GM12875 (cell line): ENCODE results near the gene RNH1.

Experiments used
- H3K4me3 ChIP-seq: one replicate; pipeline ENCODE4 v1.5.1; 2011; ENCODE audit warnings: low read depth, low read length, control low read depth
- TF ChIP-seq, protein P1 (sequence below): IDR thresholded peaks from 2 replicates; pipeline ENCODE4 v1.5.1; 2011; ENCODE audit warnings: low read depth, mild to moderate bottlenecking, control low read depth, inconsistent platforms, low read length, moderate library complexity, borderline replicate concordance; ENCODE audit not compliant: insufficient read depth

The RNH1 gene

DNA sequence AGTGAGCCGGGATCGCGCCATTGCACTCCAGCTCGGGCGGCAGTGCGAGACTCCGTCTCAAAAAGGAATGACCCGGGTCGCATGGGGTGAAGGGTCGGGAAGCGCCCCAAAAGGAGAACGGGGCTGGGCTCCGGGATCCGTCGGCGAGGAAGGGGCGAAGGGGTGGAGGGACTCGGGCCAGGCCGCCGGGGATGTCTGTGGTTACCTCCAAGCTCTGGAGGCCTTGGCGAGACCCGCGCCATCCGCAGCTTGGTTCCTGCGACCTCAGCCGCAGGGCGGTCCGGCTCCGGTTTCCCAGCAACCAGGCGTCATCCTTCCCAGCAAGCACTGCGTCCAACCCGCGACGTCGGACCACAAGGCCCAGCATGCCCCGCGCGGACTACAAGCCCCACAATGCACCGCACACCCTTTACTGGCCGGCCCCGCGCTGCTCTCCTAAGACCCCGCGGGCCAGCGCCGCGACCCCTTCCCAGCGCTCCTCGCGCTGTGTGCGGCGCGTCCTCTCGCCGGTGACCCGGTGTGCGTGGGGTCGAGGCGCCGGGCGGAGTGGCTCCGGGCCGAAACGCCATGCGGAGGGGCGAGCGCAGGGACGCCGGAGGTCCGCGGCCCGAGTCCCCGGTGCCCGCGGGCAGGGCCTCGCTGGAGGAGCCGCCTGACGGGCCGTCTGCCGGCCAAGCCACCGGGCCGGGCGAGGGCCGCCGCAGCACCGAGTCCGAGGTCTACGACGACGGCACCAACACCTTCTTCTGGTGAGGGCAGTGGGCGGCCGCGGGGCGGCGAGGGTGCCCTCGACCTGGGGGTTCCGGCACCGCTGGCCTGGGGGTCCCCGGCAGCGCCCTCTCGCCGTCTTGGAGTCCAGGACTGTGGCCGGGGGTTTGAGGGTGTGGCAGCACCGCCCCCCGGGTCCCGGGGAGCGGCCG, 56.9 kb downstream of the RNH1 start, which contains the start of gene PTDSS2:
TSS of gene PTDSS2 (plus strand) at position 391 of the 920 bp plus-strand sequence. CDS start at position 568, 177 bp downstream.
- H3K4me3 ChIP-seq = peak within 1 kb of the TSS; percentile 90
- TF ChIP-seq, protein P1, sequence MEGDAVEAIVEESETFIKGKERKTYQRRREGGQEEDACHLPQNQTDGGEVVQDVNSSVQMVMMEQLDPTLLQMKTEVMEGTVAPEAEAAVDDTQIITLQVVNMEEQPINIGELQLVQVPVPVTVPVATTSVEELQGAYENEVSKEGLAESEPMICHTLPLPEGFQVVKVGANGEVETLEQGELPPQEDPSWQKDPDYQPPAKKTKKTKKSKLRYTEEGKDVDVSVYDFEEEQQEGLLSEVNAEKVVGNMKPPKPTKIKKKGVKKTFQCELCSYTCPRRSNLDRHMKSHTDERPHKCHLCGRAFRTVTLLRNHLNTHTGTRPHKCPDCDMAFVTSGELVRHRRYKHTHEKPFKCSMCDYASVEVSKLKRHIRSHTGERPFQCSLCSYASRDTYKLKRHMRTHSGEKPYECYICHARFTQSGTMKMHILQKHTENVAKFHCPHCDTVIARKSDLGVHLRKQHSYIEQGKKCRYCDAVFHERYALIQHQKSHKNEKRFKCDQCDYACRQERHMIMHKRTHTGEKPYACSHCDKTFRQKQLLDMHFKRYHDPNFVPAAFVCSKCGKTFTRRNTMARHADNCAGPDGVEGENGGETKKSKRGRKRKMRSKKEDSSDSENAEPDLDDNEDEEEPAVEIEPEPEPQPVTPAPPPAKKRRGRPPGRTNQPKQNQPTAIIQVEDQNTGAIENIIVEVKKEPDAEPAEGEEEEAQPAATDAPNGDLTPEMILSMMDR = 0 out of 2 replicates have a peak, but pooled peaks have one; percentile 3

DNA sequence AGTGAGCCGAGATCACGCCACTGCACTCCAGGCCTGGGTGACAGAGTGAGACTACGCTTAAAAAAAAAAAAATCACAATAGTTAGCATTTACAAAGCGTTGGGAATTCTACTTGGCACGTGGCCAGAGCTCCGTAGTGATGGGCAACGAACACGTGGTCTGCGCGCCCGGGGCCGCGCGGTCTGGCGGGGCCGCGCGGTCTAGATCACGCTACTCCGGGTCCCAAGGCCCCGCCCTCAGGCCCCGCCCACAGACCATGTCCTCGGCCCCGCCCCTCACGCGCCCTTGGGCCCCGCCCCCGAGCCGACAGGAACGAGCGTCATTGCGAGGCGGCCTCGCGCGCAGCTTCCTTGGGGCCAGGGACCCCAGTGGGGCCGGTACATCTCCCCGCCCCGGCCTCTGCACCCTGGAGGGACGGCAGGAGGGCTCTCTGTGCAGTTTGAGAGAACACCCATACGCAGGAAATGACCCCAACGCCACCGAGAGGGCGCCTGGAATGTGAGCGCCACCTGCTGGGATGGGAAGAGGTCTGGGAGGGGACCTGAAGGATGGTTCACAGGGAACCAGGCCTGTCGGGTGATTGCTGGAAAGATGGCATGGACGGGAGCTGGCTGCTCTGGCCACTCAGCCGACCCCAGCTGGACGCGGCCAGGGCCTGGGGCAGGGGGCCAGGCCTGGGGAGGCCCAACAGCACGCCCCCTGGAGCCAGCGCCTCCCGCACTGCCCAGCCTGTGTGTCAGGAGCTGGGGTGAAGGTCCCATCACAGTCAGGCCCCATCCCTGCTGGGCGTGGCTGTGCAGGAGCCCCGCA, 58.9 kb downstream of the RNH1 start:
- TF ChIP-seq, protein P1 = peak; percentile 84
- H3K4me3 ChIP-seq = peak overlapping the region; percentile 68

DNA sequence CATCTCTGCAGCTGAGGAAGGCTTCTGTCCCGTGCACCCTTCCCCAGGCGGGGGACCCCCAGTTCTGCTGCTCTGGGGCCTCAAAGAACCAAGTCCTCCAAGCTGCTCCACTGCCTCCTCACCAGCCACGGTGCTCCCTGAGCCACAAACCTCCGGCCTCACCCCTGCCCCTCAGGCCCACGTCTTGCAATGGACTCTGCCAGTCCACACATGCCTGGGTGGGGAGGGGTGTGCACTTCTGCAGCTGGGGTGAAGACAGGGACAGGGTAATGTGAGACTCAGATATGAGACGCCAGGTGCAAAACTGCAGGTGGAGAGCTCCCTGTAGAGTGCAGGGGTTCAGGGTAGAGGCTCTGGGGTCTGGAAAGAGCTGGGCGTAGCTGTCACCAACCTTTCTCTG, 60.2 kb downstream of the RNH1 start:
- TF ChIP-seq, protein P1 = no peak
- H3K4me3 ChIP-seq = no peak overlapping the region

DNA sequence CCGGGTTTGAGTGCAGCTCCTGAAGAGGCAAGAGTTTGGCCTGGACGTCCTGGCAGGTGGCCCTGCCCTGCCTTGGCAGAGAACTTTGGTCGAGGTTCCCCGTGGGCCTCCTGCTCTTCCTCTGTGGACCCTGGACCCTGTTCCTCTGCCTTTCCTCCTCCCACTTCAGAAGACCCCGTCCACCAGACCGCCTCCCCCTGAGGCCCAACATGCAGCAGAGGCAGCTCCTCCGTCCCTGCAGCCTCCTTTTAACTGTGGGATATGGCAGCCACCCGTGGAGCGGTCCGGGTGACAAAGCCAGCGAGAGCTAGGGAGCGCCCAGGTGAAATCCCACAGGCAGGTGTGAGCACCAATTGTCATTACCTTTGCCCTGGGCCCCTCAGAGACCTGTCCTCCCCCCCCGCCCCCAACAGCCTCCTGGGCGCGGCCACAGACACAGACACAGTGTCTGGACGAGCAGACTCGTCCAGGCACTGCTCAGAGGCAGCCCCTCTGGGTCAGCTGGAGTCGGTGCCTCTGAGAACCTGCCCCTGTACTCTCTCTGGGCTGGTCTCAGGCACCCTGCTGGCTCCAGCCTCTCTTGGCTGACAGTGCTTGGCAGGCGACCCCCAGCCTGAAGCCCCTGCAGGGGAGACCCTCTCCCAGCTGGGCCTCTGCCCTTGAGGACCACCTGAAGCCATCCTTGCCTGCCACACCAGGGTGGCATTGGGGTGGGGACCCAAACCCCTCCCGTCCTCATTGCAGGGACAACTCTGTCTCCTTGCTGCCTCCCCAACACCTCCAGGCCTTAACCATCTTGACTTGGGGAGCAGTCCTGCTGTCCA, 61.1 kb downstream of the RNH1 start:
- no peak overlapping the region for H3K4me3 ChIP-seq

More for the DNA sequence above, 61.1 kb downstream of the RNH1 start:
- TF ChIP-seq, protein P1 = no peak
